Uterus (tissue), 4 donors: ENCODE results near the gene MED25. TPM values are rescaled to one million over a fixed set of nuclear protein-coding genes. Genes with fewer than 3 reads are reported as not detected.

ENCODE experiments used
- DNase-seq, 2 donors: peaks; one replicate each; pipeline ENCODE4 v3.0.0-alpha.2; 2019 to 2020
- H3K27ac ChIP-seq, 2 donors: fragments of 200-600 bp; sonication (generic); 1 replicate in 1 of 2; 2 replicates in 1 of 2; pipeline ENCODE4 v1.5.1; 2016 to 2018
- H3K27me3 ChIP-seq, 2 donors: fragments of 200-600 bp; sonication (generic); one replicate each; pipeline ENCODE4 v1.5.1; 2018 to 2019; ENCODE audit warnings: control low read depth in 1 of 2
- H3K36me3 ChIP-seq, 2 donors: fragments of 200-600 bp; sonication (generic); one replicate each; pipeline ENCODE4 v1.5.1; 2019; ENCODE audit warnings: control low read depth in 1 of 2
- H3K4me1 ChIP-seq, 2 donors: fragments of 200-600 bp; sonication (generic); one replicate each; pipeline ENCODE4 v1.5.1; 2018 to 2019; ENCODE audit warnings: control low read depth in 1 of 2
- H3K4me3 ChIP-seq, 2 donors: fragments of 200-600 bp; sonication (generic); 1 replicate in 1 of 2; 2 replicates in 1 of 2; pipeline ENCODE4 v1.5.1; 2018 to 2019; ENCODE audit warnings: mild to moderate bottlenecking in 1 of 2
- H3K9me3 ChIP-seq, 2 donors: fragments of 200-600 bp; sonication (generic); one replicate each; pipeline ENCODE4 v1.5.1; 2019; ENCODE audit warnings: control low read depth in 1 of 2
- POLR2A ChIP-seq, 2 donors: fragments of 450-650 bp; IDR thresholded peaks; one replicate each; pipeline ENCODE4 v1.6.1; 2016; ENCODE audit warnings: antibody characterized with exemption in 2 of 2, mild to moderate bottlenecking in 1 of 2, moderate library complexity in 1 of 2
- intact Hi-C: fragments of 100-400 bp; cut with DNase I; formaldehyde crosslinking; loops from one replicate; pipeline ENCODE4 v1.15.1; 2023; ENCODE audit warnings: low total_unique reads
- total RNA-seq, 4 donors: library from RNA; depleted of rRNA in 3 of 4; stranded (reverse); fragments of >200 nt in 3 of 4; gene quantifications; one replicate each; pipeline versions ENCODE4 v1.1.0 to v1.2.4, GENCODE V29; 2014 to 2023
- TF ChIP-seq, protein P1 (sequence below), 4 experiments: fragments of 200-600 bp in 2 of 4; fragments of 450-650 bp in 2 of 4; sonication (generic) in 2 of 4; IDR thresholded peaks; one replicate each; pipeline ENCODE4 v1.5.1; 2016 to 2019; ENCODE audit warnings: antibody characterized with exemption in 4 of 4, mild to moderate bottlenecking in 2 of 4, moderate library complexity in 1 of 4
- donor health status: DM: yes; HTN: yes; CAD: no.

Gene MED25
- total RNA-seq, 4 donors from 2014 or later, result 21.1 to 48.1 (median 26.8) TPM

DNA sequence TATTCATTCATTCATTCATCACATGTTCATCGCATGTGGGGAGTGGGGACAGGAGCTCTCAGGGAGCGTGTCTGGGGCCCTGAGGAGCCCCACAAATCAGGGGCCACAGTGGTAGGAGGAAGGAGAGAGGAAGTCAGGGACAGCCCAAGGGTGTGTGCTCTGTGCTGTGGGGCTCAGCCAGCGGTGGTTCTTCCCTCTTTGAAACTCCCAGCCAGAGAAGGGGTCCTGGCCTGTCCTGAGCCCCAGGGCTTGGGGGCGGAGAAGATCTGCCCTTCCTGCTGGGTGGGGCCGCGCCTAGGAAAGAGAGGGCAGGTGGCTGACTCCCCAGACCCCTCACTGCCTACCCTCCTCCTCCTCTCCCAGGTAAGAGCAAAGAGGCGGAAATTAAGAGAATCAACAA, 36.7 kb upstream of the MED25 start:
- H3K36me3 ChIP-seq, result no peaks in the 10 kb centered on the region

DNA sequence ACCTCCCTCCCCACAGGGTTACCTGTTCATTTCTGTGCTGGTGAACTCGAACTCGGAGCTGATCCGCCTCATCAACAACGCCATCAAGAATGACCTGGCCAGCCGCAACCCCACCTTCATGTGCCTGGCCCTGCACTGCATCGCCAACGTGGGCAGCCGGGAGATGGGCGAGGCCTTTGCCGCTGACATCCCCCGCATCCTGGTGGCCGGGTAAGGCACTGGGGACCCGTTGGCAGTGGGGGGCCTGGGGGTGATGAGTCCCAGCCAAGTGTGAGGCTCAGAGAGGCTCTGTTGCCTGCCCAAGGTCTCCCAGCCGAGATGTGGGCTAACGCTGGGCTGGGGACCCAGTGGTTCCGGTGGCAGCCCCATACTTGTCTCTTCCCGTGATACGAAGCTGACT, 35.6 kb upstream of the MED25 start:
- Histone ChIP-seq H3K36me3 (no peaks in the 10 kb centered on the region), H3K4me1 (peaks cover 0 to 7% of the 10 kb centered on the region in 2 donors), H3K27ac (no peak overlapping the region), H3K4me3 (no peak overlapping the region), H3K9me3 (no peaks in the 10 kb centered on the region), H3K27me3 (no peaks in the 10 kb centered on the region)
- TF ChIP-seq, protein P1, sequence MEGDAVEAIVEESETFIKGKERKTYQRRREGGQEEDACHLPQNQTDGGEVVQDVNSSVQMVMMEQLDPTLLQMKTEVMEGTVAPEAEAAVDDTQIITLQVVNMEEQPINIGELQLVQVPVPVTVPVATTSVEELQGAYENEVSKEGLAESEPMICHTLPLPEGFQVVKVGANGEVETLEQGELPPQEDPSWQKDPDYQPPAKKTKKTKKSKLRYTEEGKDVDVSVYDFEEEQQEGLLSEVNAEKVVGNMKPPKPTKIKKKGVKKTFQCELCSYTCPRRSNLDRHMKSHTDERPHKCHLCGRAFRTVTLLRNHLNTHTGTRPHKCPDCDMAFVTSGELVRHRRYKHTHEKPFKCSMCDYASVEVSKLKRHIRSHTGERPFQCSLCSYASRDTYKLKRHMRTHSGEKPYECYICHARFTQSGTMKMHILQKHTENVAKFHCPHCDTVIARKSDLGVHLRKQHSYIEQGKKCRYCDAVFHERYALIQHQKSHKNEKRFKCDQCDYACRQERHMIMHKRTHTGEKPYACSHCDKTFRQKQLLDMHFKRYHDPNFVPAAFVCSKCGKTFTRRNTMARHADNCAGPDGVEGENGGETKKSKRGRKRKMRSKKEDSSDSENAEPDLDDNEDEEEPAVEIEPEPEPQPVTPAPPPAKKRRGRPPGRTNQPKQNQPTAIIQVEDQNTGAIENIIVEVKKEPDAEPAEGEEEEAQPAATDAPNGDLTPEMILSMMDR (IDR thresholded peaks at IDR 0.05), result no peak
- TF ChIP-seq POLR2A (IDR thresholded peaks at IDR 0.05), result no peak
- DNase-seq, result no peak
- intact Hi-C loops, result no loop called here

More for the DNA sequence above, 36.7 kb upstream of the MED25 start:
- Histone ChIP-seq H3K4me3 (no peak overlapping the region), H3K4me1 (peaks cover 0 to 2% of the 10 kb centered on the region in 2 donors), H3K9me3 (no peaks in the 10 kb centered on the region), H3K27me3 (no peaks in the 10 kb centered on the region), H3K27ac (no peak overlapping the region)
- DNase-seq, result no peak
- intact Hi-C loops, result no loop called here
- TF ChIP-seq, protein P1 (IDR thresholded peaks at IDR 0.05), result no peak
- TF ChIP-seq POLR2A (IDR thresholded peaks at IDR 0.05), result no peak

- Histone ChIP-seq H3K27ac (peak overlapping the region; percentile 51 to 63), H3K27me3 (no peaks in the 10 kb centered on the region), H3K4me3 (no peak overlapping the region), H3K4me1 (peaks cover 6 to 15% of the 10 kb centered on the region in 2 donors), H3K36me3 (no peaks in the 10 kb centered on the region), H3K9me3 (no peaks in the 10 kb centered on the region)
- intact Hi-C loops, result no loop called here
- peak; percentile 53 to 55 for DNase-seq
- TF ChIP-seq POLR2A (IDR thresholded peaks at IDR 0.05), result no peak
- TF ChIP-seq, protein P1 (IDR thresholded peaks at IDR 0.05), result no peak
Observed at GRCh38 chr19:49786376-49786820, 31.7 kb upstream of the MED25 start.

GRCh38 chr19:49787746-49788145, 30.3 kb upstream of the MED25 start:
- Histone ChIP-seq H3K27me3 (no peaks in the 10 kb centered on the region), H3K36me3 (no peaks in the 10 kb centered on the region), H3K4me3 (no peak overlapping the region), H3K4me1 (peaks cover 12 to 19% of the 10 kb centered on the region in 2 donors), H3K9me3 (no peaks in the 10 kb centered on the region), H3K27ac (no peak overlapping the region)
- TF ChIP-seq POLR2A (IDR thresholded peaks at IDR 0.05), result no peak
- TF ChIP-seq, protein P1 (IDR thresholded peaks at IDR 0.05), result no peak
- intact Hi-C loops, result no loop called here
- DNase-seq, result no peak

DNA sequence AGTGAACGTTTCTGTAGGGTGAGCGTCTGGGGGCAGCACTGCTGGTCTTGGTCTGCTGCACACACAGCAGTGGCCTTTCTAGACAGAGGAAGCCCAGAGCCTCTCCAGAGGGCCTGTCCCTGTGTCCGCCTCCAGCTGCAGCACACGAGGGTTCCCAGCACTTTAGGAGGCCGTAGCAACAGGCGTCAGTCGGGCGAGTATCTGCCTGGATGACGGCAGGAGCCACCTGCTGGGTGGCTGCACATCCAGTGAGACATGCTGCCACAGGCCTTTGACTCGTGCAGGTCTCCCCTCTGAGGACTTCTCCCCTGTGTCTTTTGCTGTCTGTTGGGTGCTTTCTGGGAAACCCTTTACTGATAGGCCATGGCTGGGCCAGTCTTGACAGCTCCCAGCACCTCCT, 29.2 kb upstream of the MED25 start:
- intact Hi-C loops, result no loop called here
- DNase-seq, result no peak
- no peak overlapping the region for H3K4me3 ChIP-seq

More for the DNA sequence above, 29.2 kb upstream of the MED25 start:
- Histone ChIP-seq H3K4me1 (peaks cover 12 to 19% of the 10 kb centered on the region in 2 donors), H3K27me3 (no peaks in the 10 kb centered on the region), H3K27ac (no peak overlapping the region), H3K9me3 (no peaks in the 10 kb centered on the region), H3K36me3 (no peaks in the 10 kb centered on the region)
- TF ChIP-seq, protein P1 (IDR thresholded peaks at IDR 0.05), result no peak
- no peak for TF ChIP-seq POLR2A (IDR thresholded peaks at IDR 0.05)
